ENCODE results near the gene PDE9A. TPM values are rescaled to one million over a fixed set of nuclear protein-coding genes. Genes with fewer than 3 reads are reported as not detected.
A peak's percentile ranks its signal among the peaks of the same experiment; 100 is the strongest.

Gene PDE9A
- total RNA-seq, 1 donor from 2014 or later = 58.7 TPM

DNA sequence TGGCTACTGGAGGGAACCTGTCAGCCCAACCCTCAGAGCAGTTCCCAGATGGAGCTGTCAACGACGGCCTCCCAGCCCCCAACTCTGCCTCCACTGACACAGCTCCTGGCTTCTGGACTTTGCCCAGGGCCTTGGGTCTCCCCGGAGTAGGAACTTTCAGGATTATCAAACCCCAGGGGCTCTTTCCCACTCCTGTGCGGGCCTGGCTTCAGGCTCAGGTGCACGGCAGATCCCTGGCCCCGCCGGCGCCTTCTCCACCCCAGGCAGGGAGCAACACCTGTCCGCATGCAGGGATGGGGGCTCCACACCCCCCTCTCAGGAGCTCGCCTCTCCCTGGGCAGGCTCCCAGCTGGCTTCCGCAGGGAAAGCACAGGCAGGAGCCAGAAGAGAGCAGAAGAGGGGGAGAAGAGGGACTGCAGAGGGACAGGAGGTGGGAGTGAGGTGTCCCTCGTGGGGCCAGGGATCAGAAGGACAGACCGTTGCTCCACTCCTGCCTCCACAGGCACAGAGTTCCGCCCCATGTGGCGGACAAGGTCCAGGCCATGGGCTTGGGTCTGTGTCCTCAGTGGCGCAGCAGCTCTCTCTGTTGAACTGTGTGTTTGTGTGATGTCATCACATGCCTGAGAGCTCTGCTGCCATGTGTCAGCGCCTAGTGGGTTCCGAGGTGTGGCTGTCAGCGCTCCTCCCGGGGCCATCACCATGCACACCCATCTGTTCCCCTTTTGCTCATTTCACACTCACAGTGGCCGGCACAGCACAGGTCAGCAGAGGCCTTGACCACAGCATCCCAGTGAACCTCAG, 107.7 kb downstream of the PDE9A start:
- Mint-ChIP-seq H3K4me3 (ENCODE audit: unreplicated experiment) (peak overlapping the region; percentile 52), H3K36me3 (ENCODE audit: unreplicated experiment) (peaks cover 13% of the 10 kb centered on the region), H3K27ac (ENCODE audit: unreplicated experiment) (peak overlapping the region; percentile 90), H3K27me3 (ENCODE audit: unreplicated experiment) (peaks cover 34% of the 10 kb centered on the region), H3K9me3 (ENCODE audit: unreplicated experiment) (peaks cover 42% of the 10 kb centered on the region), H3K4me1 (ENCODE audit: low read depth, unreplicated experiment) (peaks cover 38% of the 10 kb centered on the region)
- DNase-seq = peak; percentile 76
- TF ChIP-seq, protein P1, sequence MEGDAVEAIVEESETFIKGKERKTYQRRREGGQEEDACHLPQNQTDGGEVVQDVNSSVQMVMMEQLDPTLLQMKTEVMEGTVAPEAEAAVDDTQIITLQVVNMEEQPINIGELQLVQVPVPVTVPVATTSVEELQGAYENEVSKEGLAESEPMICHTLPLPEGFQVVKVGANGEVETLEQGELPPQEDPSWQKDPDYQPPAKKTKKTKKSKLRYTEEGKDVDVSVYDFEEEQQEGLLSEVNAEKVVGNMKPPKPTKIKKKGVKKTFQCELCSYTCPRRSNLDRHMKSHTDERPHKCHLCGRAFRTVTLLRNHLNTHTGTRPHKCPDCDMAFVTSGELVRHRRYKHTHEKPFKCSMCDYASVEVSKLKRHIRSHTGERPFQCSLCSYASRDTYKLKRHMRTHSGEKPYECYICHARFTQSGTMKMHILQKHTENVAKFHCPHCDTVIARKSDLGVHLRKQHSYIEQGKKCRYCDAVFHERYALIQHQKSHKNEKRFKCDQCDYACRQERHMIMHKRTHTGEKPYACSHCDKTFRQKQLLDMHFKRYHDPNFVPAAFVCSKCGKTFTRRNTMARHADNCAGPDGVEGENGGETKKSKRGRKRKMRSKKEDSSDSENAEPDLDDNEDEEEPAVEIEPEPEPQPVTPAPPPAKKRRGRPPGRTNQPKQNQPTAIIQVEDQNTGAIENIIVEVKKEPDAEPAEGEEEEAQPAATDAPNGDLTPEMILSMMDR (IDR thresholded peaks at IDR 0.05; ENCODE audit: partially characterized antibody, unreplicated experiment) = no peak

DNA sequence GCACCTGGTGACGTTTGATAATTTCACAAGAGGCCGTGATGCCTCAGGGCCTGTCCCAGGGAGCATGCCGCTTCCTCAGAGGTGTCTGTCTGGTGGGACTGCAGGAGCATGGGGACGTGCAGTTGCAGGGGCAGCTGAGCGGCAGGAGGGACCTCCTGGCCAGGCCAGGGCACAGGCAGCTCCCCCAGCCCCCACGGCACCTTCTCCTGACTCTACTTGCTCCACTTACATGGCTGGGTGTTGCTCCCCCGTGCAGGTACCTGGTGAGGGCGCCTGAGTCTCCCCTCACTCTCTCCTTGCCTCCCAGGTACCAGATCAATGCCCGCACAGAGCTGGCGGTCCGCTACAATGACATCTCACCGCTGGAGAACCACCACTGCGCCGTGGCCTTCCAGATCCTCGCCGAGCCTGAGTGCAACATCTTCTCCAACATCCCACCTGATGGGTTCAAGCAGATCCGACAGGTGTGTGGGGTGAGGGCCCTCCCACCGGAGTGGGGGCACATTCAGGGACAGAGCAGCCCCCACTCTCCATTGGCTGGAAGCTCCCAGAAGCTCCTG, 108.4 kb downstream of the PDE9A start:
- DNase-seq = no peak
- peaks cover 13% of the 10 kb centered on the region for H3K36me3 Mint-ChIP-seq (ENCODE audit: unreplicated experiment)

DNA sequence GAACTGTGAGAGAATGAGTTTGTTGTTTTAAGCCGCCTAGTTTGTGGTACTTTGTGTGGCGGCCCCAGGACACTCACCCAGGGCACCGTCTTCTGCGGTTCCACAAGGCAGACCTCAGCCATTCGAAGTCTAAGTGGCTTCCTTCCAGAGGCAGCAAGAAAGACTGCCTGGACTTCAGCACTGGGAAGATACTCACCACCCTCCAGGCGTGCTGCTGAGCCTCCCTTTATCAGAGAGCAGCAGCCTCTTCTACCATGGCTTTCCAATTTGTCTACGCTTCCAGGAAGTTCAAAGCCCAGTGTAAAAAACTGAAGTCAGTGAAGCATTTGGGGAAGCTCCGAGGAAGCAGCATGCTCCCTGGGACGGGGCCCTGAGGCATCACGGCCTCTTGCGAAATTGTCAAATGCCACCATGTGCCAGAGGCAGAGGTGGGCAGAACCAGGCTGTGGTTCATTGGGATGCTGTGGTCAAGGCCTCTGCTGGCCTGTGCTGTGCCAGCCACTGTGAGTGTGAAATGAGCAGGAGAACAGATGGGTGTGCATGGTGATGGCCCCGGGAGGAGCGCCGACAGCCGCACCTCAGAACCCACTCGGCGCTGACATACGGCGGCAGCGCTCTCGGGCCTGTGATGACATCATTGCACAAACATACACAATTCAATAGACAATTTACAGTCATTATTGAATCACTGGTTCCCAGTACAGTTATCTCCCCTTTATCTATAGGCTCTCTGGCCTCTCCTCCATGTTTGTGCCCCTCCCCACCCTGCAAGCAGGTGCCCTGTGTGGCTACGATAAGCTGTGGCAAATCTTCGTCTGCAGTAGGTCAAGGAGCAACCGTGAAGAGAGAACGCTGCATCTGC, 110.4 kb downstream of the PDE9A start:
- no peak for DNase-seq
- peaks cover 21% of the 10 kb centered on the region for H3K4me1 Mint-ChIP-seq (ENCODE audit: low read depth, unreplicated experiment)
- peaks cover 13% of the 10 kb centered on the region for H3K36me3 Mint-ChIP-seq (ENCODE audit: unreplicated experiment)
- H3K4me3 Mint-ChIP-seq (ENCODE audit: unreplicated experiment) = no peak overlapping the region
- H3K27me3 Mint-ChIP-seq (ENCODE audit: unreplicated experiment) = peaks cover 28% of the 10 kb centered on the region
- peaks cover 33% of the 10 kb centered on the region for H3K9me3 Mint-ChIP-seq (ENCODE audit: unreplicated experiment)
- no peak overlapping the region for H3K27ac Mint-ChIP-seq (ENCODE audit: unreplicated experiment)
- TF ChIP-seq, protein P1 (IDR thresholded peaks at IDR 0.05; ENCODE audit: partially characterized antibody, unreplicated experiment) = no peak

More for the DNA sequence above, 108.4 kb downstream of the PDE9A start:
- Mint-ChIP-seq H3K27ac (ENCODE audit: unreplicated experiment) (peak overlapping the region; percentile 90), H3K27me3 (ENCODE audit: unreplicated experiment) (peaks cover 34% of the 10 kb centered on the region), H3K9me3 (ENCODE audit: unreplicated experiment) (peaks cover 42% of the 10 kb centered on the region), H3K4me1 (ENCODE audit: low read depth, unreplicated experiment) (peaks cover 38% of the 10 kb centered on the region), H3K4me3 (ENCODE audit: unreplicated experiment) (peak overlapping the region; percentile 52)
- TF ChIP-seq, protein P1 (IDR thresholded peaks at IDR 0.05; ENCODE audit: partially characterized antibody, unreplicated experiment) = no peak

DNA sequence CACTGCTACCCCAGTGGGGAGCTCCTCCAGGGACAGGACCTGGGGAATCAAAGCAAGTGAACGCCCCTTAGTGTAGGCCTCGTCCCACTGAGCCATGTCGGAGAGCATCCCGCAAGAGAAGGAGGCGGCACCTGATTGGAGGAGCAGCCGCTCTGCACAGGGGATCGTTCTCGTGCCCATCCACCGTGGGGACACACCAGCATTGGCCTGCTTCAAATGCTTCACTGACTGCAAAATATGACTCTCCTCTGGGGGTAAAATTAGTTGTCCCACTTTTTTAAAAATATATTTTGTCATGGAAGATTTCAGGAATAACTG, 111.0 kb downstream of the PDE9A start:
- H3K27ac Mint-ChIP-seq (ENCODE audit: unreplicated experiment) = no peak overlapping the region
- H3K4me1 Mint-ChIP-seq (ENCODE audit: low read depth, unreplicated experiment) = peaks cover 17% of the 10 kb centered on the region
- peaks cover 19% of the 10 kb centered on the region for H3K36me3 Mint-ChIP-seq (ENCODE audit: unreplicated experiment)
- TF ChIP-seq, protein P1 (IDR thresholded peaks at IDR 0.05; ENCODE audit: partially characterized antibody, unreplicated experiment) = no peak
- no peak for DNase-seq
- H3K4me3 Mint-ChIP-seq (ENCODE audit: unreplicated experiment) = no peak overlapping the region
- peaks cover 25% of the 10 kb centered on the region for H3K27me3 Mint-ChIP-seq (ENCODE audit: unreplicated experiment)
- peaks cover 35% of the 10 kb centered on the region for H3K9me3 Mint-ChIP-seq (ENCODE audit: unreplicated experiment)

Measured in glutamatergic neuron (in vitro differentiated cells).